ENCODE measurements around the gene FBXO45. TPM values are rescaled to one million over a fixed set of nuclear protein-coding genes. Genes with fewer than 3 reads are reported as not detected.
"Not testable (repeated sequence)": the region's sequence is repeated elsewhere in the genome, so short reads cannot be mapped to it uniquely, and the experiment has no call there.

The FBXO45 gene
- total and polyA plus RNA-seq, 2 donors (not counting 1 experiment from before 2014, with no cell fraction given) = 0.98 to 4.7 TPM

GRCh38 chr3:196611761-196612483, 43.5 kb downstream of the FBXO45 start:
- intact Hi-C loops (cut with micrococcal nuclease) = no loop called here
- DNase-seq (no peak), ATAC-seq (ENCODE audit: low read depth) (no peak)
- Histone ChIP-seq H3K4me2 (replicated peaks; ENCODE audit: low read depth, low read length, poor library complexity, severe bottlenecking) (no peak overlapping the region), H2AFZ (ENCODE audit: insufficient read depth, low read depth, low read length, poor library complexity, severe bottlenecking) (peak overlapping the region; percentile 14), H3K4me3 (ENCODE audit: control extremely low read depth in 1 of 5, extremely low read depth in 1 of 5, insufficient read depth in 1 of 5, low read depth in 2 of 5, low read length in 4 of 5) (no peak overlapping the region), H3K9ac (ENCODE audit: low read length) (no peak overlapping the region), H3K27me3 (replicated peaks in 1 of 4; ENCODE audit: control extremely low read depth in 1 of 4, control insufficient read depth in 3 of 4, insufficient read depth in 4 of 4, low read length in 3 of 4) (no peaks in the 10 kb centered on the region), H3K9me3 (ENCODE audit: control extremely low read depth in 1 of 3, control insufficient read depth in 2 of 3, insufficient read depth in 1 of 3, low read length in 2 of 3) (peaks cover 0 to 6% (median 0%) of the 10 kb centered on the region in 3 donors), H3K27ac (ENCODE audit: low read length in 2 of 2) (no peak overlapping the region), H3K79me2 (ENCODE audit: control insufficient read depth, insufficient read depth, low read length) (no peaks in the 10 kb centered on the region), H4K20me1 (ENCODE audit: control insufficient read depth, insufficient read depth, low read length, poor library complexity, severe bottlenecking) (no peaks in the 10 kb centered on the region), H3K4me1 (ENCODE audit: control insufficient read depth in 2 of 2, insufficient read depth in 2 of 2, low read length in 2 of 2) (peaks cover 8 to 12% of the 10 kb centered on the region in 2 donors), H3K36me3 (replicated peaks in 1 of 2; ENCODE audit: control extremely low read depth in 1 of 2, control insufficient read depth in 1 of 2, extremely low read depth in 1 of 2, insufficient read depth in 2 of 2, low read length in 1 of 2) (no peaks in the 10 kb centered on the region)
- CTCF ChIA-PET = interaction anchor here (0.8 to 10.0 kb wide), 5 partner anchors 20 to 226 kb away, joined by 3 to 259 read pairs (median 7); partner anchors contain the start of gene NRROS
- Mint-ChIP-seq H3K4me3 (no peak overlapping the region), H3K27me3 (no peaks in the 10 kb centered on the region), H3K9me3 (ENCODE audit: insufficient read depth) (no peaks in the 10 kb centered on the region), H3K4me1 (peaks cover 11% of the 10 kb centered on the region), H3K27ac (no peak overlapping the region)
- TF ChIP-seq, protein P1, sequence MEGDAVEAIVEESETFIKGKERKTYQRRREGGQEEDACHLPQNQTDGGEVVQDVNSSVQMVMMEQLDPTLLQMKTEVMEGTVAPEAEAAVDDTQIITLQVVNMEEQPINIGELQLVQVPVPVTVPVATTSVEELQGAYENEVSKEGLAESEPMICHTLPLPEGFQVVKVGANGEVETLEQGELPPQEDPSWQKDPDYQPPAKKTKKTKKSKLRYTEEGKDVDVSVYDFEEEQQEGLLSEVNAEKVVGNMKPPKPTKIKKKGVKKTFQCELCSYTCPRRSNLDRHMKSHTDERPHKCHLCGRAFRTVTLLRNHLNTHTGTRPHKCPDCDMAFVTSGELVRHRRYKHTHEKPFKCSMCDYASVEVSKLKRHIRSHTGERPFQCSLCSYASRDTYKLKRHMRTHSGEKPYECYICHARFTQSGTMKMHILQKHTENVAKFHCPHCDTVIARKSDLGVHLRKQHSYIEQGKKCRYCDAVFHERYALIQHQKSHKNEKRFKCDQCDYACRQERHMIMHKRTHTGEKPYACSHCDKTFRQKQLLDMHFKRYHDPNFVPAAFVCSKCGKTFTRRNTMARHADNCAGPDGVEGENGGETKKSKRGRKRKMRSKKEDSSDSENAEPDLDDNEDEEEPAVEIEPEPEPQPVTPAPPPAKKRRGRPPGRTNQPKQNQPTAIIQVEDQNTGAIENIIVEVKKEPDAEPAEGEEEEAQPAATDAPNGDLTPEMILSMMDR (IDR thresholded peaks at IDR 0.05) = no peak
- TF ChIP-seq EZH2 (IDR thresholded peaks at IDR 0.05; ENCODE audit: borderline replicate concordance, insufficient read depth, low read depth, low read length, poor library complexity, severe bottlenecking) = no peak
- 28% methylated on average over 3 of the region's 10 CpGs for WGBS (ENCODE audit: insufficient coverage)
- POLR2A ChIA-PET = no interaction called here

- H4K20me1 ChIP-seq (ENCODE audit: control insufficient read depth, insufficient read depth, low read length, poor library complexity, severe bottlenecking); H3K9me3 ChIP-seq (ENCODE audit: control extremely low read depth in 1 of 3, control insufficient read depth in 2 of 3, insufficient read depth in 1 of 3, low read length in 2 of 3); H3K27me3 ChIP-seq (replicated peaks in 1 of 4; ENCODE audit: control extremely low read depth in 1 of 4, control insufficient read depth in 3 of 4, insufficient read depth in 4 of 4, low read length in 3 of 4); ATAC-seq (ENCODE audit: low read depth); H3K4me1 ChIP-seq (ENCODE audit: control insufficient read depth in 2 of 2, insufficient read depth in 2 of 2, low read length in 2 of 2); H3K4me3 ChIP-seq (ENCODE audit: control extremely low read depth in 1 of 5, extremely low read depth in 1 of 5, insufficient read depth in 1 of 5, low read depth in 2 of 5, low read length in 4 of 5); H3K9me3 Mint-ChIP-seq (ENCODE audit: insufficient read depth); H3K4me1 Mint-ChIP-seq; H3K36me3 ChIP-seq (replicated peaks in 1 of 2; ENCODE audit: control extremely low read depth in 1 of 2, control insufficient read depth in 1 of 2, extremely low read depth in 1 of 2, insufficient read depth in 2 of 2, low read length in 1 of 2); intact Hi-C loops (cut with micrococcal nuclease); H3K27me3 Mint-ChIP-seq; POLR2A ChIA-PET; H3K79me2 ChIP-seq (ENCODE audit: control insufficient read depth, insufficient read depth, low read length); H2AFZ ChIP-seq (ENCODE audit: insufficient read depth, low read depth, low read length, poor library complexity, severe bottlenecking); DNase-seq; H3K27ac ChIP-seq (ENCODE audit: low read length in 2 of 2); H3K9ac ChIP-seq (ENCODE audit: low read length); H3K4me2 ChIP-seq (replicated peaks; ENCODE audit: low read depth, low read length, poor library complexity, severe bottlenecking); H3K27ac Mint-ChIP-seq; H3K4me3 Mint-ChIP-seq: not testable (repeated sequence)
- WGBS (ENCODE audit: insufficient coverage) = 94% methylated on average over 2 of the region's 6 CpGs
- CTCF ChIA-PET = interaction anchor here (1.0 to 10.0 kb wide), 3 partner anchors 11 to 73 kb away, joined by 3 to 259 read pairs (median 4); no protein-coding TSS in a partner anchor
These were observed 46.8 kb downstream of the FBXO45 start for GRCh38 chr3:196615234-196615633.
